ENCODE measurements around the gene SCN1B. TPM values are rescaled to one million over a fixed set of nuclear protein-coding genes. Genes with fewer than 3 reads are reported as not detected.

Gene SCN1B
- total and polyA plus RNA-seq, 2 of the 13 experiments (the other 11 are each of a cell fraction or from before 2014, with no cell fraction given), result 2.7 to 20.1 TPM

- no peak overlapping the region for H2AFZ ChIP-seq (ENCODE audit: low read length)
- TF ChIP-seq HNF1B (CRISPR knock-in tag; IDR thresholded peaks at IDR 0.05), result peak; percentile 21; the same call in 1 of the 2 replicates
- TF ChIP-seq ZNF256 (CRISPR knock-in tag; conservative IDR thresholded peaks at IDR 0.05), result no peak
- 0 out of 2 replicates have a peak, but pooled peaks have one; percentile 43 for TF ChIP-seq ZNF274 (CRISPR knock-in tag; IDR thresholded peaks at IDR 0.05)
- peak; percentile 57; the same call in 1 of the 2 replicates for TF ChIP-seq MED1 (CRISPR knock-in tag; IDR thresholded peaks at IDR 0.05)
- 0 out of 2 replicates have a peak, but pooled peaks have one; percentile 31 for TF ChIP-seq ZNF329 (CRISPR knock-in tag; IDR thresholded peaks at IDR 0.05; ENCODE audit: low read depth)
- peak; percentile 51; the same call in 1 of the 2 replicates for TF ChIP-seq MTA1 (CRISPR knock-in tag; IDR thresholded peaks at IDR 0.05; ENCODE audit: borderline replicate concordance)
- no peak for TF ChIP-seq ZNF550 (CRISPR knock-in tag; IDR thresholded peaks at IDR 0.05; ENCODE audit: borderline replicate concordance)
- TF ChIP-seq NR2C2 (CRISPR knock-in tag; IDR thresholded peaks at IDR 0.05; ENCODE audit: borderline replicate concordance), result no peak
- TF ChIP-seq RXRB (CRISPR knock-in tag; IDR thresholded peaks at IDR 0.05; ENCODE audit: borderline replicate concordance), result no peak
- TF ChIP-seq ZNF609 (CRISPR knock-in tag; IDR thresholded peaks at IDR 0.05; ENCODE audit: borderline replicate concordance), result no peak
- peak; percentile 19; the same call in 1 of the 2 replicates for TF ChIP-seq IKZF5 (CRISPR knock-in tag; IDR thresholded peaks at IDR 0.05)
- no peak for TF ChIP-seq ZNF30 (CRISPR knock-in tag; IDR thresholded peaks at IDR 0.05)
- peak; percentile 62; the same call in 1 of the 2 replicates for TF ChIP-seq TFAP4 (IDR thresholded peaks at IDR 0.05; ENCODE audit: borderline replicate concordance, low read depth)
- TF ChIP-seq SOX6 (IDR thresholded peaks at IDR 0.05), result no peak
- TF ChIP-seq SOX6 (CRISPR knock-in tag; IDR thresholded peaks at IDR 0.05), result peak; percentile 13; the same call in 1 of the 2 replicates
Observed at GRCh38 chr19:34998777-34999497, 31.3 kb upstream of the SCN1B start.

More at GRCh38 chr19:34998777-34999497, 31.3 kb upstream of the SCN1B start:
- Histone ChIP-seq H4K20me1 (ENCODE audit: insufficient read depth, low read length) (peaks cover 21% of the 10 kb centered on the region), H3K79me2 (ENCODE audit: insufficient read depth, low read length) (peaks cover 34% of the 10 kb centered on the region), H3K27ac (ENCODE audit: extremely low read length, insufficient read depth, low read length) (peak overlapping the region; percentile 83), H3K27me3 (ENCODE audit: control insufficient read depth in 1 of 2, insufficient read depth in 2 of 2, low read length in 2 of 2) (peaks cover 0 to 3% of the 10 kb centered on the region in 2 experiments; a peak in 1 of 5 replicates), H3K4me2 (ENCODE audit: low read depth, low read length) (peak overlapping the region; percentile 91), H3K4me1 (ENCODE audit: insufficient read depth, low read length) (peaks cover 81% of the 10 kb centered on the region), H3K9ac (ENCODE audit: insufficient read depth, low read depth, low read length) (peak overlapping the region; percentile 88), H3K9me3 (ENCODE audit: low read length) (no peaks in the 10 kb centered on the region), H3K36me3 (replicated peaks in 1 of 2; ENCODE audit: control insufficient read depth in 1 of 2, insufficient read depth in 2 of 2, low read length in 2 of 2) (peaks cover 0 to 4% of the 10 kb centered on the region in 2 experiments; a peak in 3 of 5 replicates), H3K4me3 (replicated peaks in 1 of 3; ENCODE audit: insufficient read depth in 1 of 3, low read depth in 2 of 3, low read length in 3 of 3) (peak overlapping the region; percentile 81 to 86 (median 81))
- DNase-seq (ENCODE audit: low spot score), result peak; percentile 23
- WGBS (ENCODE audit: low lambda C conversion rate), result 8% methylated on average over 13 of the region's 13 CpGs
- POLR2A ChIA-PET, result no interaction called here
- ATAC-seq, result peak; percentile 13
- CTCF ChIA-PET (ENCODE audit: low intra/inter-chr PET ratio, low total read pairs), result no interaction called here
- no TSS peak for BruUV-seq (replicated peaks)
- peak; percentile 56 for FAIRE-seq
- in situ Hi-C loops (cut with HindIII; ENCODE audit: extremely low pct_ligation_motif_present, low pct_unique_long_range_greater_than_20kb), result no loop called here
- intact Hi-C loops (cut with micrococcal nuclease; ENCODE audit: unreplicated experiment), result loop anchor here (5.0 kb wide), 1 partner anchor 43 kb away; the partner anchor contains the start of gene HPN
